Gastroesophageal sphincter (tissue), 3 donors: Measurements from ENCODE around the gene HYAL1.

ENCODE experiments used
- CTCF ChIP-seq, 4 experiments: fragments of 200-600 bp in 2 of 4; fragments of 450-650 bp in 2 of 4; sonication (generic) in 1 of 4; IDR thresholded peaks; one replicate each; pipeline ENCODE4 v1.5.1; 2017 to 2019; ENCODE audit warnings: antibody characterized with exemption in 4 of 4, mild to moderate bottlenecking in 2 of 4, moderate library complexity in 2 of 4
- EP300 ChIP-seq: sonication (generic); formaldehyde crosslinking; IDR thresholded peaks from one replicate; pipeline ENCODE4 v1.6.1; 2017; ENCODE audit warnings: antibody characterized with exemption, mild to moderate bottlenecking
- POLR2A ChIP-seq, 2 donors: fragments of 450-650 bp; IDR thresholded peaks; one replicate each; pipeline ENCODE4 v1.6.1; 2017; ENCODE audit warnings: antibody characterized with exemption in 2 of 2, mild to moderate bottlenecking in 2 of 2, moderate library complexity in 1 of 2
- POLR2AphosphoS5 ChIP-seq: sonication (generic); formaldehyde crosslinking; IDR thresholded peaks from one replicate; pipeline ENCODE4 v1.6.1; 2017; ENCODE audit warnings: antibody characterized with exemption

GRCh38 chr3:50266836-50267235, 36.5 kb downstream of the HYAL1 start:
- TF ChIP-seq CTCF (IDR thresholded peaks at IDR 0.05) (no peak), POLR2A (IDR thresholded peaks at IDR 0.05) (no peak), EP300 (no peak), POLR2AphosphoS5 (no peak)
